Measurements from ENCODE around the gene ZNF764. TPM values are rescaled to one million over a fixed set of nuclear protein-coding genes. Genes with fewer than 3 reads are reported as not detected.
A peak's percentile ranks its signal among the peaks of the same experiment; 100 is the strongest.

Gene ZNF764
- total RNA-seq, 4 donors from 2014 or later = 17.9 to 48.0 (median 23.2) TPM

GRCh38 chr16:30530163-30531037, 27.8 kb downstream of the ZNF764 start:
- TF ChIP-seq POLR2A (IDR thresholded peaks at IDR 0.05) = no peak
- TF ChIP-seq, protein P1, sequence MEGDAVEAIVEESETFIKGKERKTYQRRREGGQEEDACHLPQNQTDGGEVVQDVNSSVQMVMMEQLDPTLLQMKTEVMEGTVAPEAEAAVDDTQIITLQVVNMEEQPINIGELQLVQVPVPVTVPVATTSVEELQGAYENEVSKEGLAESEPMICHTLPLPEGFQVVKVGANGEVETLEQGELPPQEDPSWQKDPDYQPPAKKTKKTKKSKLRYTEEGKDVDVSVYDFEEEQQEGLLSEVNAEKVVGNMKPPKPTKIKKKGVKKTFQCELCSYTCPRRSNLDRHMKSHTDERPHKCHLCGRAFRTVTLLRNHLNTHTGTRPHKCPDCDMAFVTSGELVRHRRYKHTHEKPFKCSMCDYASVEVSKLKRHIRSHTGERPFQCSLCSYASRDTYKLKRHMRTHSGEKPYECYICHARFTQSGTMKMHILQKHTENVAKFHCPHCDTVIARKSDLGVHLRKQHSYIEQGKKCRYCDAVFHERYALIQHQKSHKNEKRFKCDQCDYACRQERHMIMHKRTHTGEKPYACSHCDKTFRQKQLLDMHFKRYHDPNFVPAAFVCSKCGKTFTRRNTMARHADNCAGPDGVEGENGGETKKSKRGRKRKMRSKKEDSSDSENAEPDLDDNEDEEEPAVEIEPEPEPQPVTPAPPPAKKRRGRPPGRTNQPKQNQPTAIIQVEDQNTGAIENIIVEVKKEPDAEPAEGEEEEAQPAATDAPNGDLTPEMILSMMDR (IDR thresholded peaks at IDR 0.05) = no peak
- no peak for TF ChIP-seq EP300 (IDR thresholded peaks at IDR 0.05; ENCODE audit: low read depth)
- no peak for TF ChIP-seq POLR2AphosphoS5 (IDR thresholded peaks at IDR 0.05)
- WGBS, 2 donors (ENCODE audit: low coverage in 1 of 2) = 74% methylated on average over 13 of the region's 13 CpGs; no CpG with 5 or more reads in 1 of the 2 donors
- H3K27ac ChIP-seq = no peak overlapping the region
- peaks cover 0 to 12% (median 4%) of the 10 kb centered on the region in 4 donors for H3K36me3 ChIP-seq
- H3K4me3 ChIP-seq = no peak overlapping the region
- in situ Hi-C loops (cut with MboI; ENCODE audit: low pct_ligation_motif_present in 1 of 4, low pct_unique_long_range_greater_than_20kb in 1 of 4, low sequenced_read_pairs in 3 of 4) (no loop called here), intact Hi-C loops (cut with DNase I; ENCODE audit: low total_unique reads) (no loop called here)
- H3K9me3 ChIP-seq = no peaks in the 10 kb centered on the region
- DNase-seq = no peak
- H3K27me3 ChIP-seq = no peaks in the 10 kb centered on the region
- H3K4me1 ChIP-seq = peaks cover 19 to 42% (median 35%) of the 10 kb centered on the region in 4 donors

DNA sequence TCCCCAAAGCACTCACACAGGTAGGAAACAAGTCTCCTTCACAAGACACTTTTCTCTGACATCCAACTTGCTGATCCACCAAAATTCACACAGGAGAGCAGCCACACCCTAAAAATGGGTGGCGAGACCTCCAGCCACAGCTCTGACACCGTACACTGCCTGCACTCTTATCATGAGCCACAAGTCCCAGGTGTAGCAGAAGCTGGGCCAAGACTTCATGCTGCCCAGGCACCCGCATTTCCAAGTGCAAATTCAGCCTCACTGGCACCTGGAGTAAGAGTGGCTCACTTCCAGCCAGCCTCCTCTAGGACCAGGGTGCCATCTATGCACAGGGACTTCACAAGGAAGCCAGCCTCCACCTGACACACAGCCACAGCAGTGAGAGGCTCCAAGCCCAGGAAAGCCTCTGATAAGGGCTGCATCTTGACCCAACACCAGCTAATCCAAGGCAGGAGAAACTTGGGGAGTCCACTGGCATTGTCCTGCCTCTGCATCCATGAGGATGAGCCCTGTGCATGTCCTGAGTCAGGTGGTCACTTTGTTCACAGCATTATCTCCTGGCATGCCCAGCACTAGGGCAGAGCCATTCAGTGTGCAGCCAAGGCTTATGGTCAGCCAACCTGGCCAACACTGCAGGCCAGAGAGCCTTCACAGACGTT, 29.2 kb downstream of the ZNF764 start:
- no peak for DNase-seq
- TF ChIP-seq POLR2AphosphoS5 (IDR thresholded peaks at IDR 0.05) (no peak), EP300 (IDR thresholded peaks at IDR 0.05; ENCODE audit: low read depth) (no peak), POLR2A (IDR thresholded peaks at IDR 0.05) (no peak)
- TF ChIP-seq, protein P1 (IDR thresholded peaks at IDR 0.05) = no peak
- intact Hi-C loops (cut with DNase I; ENCODE audit: low total_unique reads) = loop anchor here (10.0 kb wide), 1 partner anchor 84 kb away; the partner anchor contains the start of gene SEPHS2
- peaks cover 0 to 12% (median 4%) of the 10 kb centered on the region in 4 donors for H3K36me3 ChIP-seq
- no peak overlapping the region for H3K4me3 ChIP-seq
- H3K27ac ChIP-seq = peak overlapping the region in 3 of 4 donors; percentile 97 to 99 (median 99)
- H3K9me3 ChIP-seq = no peaks in the 10 kb centered on the region
- 78% methylated on average over 4 of the region's 4 CpGs; no CpG with 5 or more reads in 1 of the 2 donors for WGBS, 2 donors (ENCODE audit: low coverage in 1 of 2)
- H3K4me1 ChIP-seq = peaks cover 19 to 44% (median 31%) of the 10 kb centered on the region in 4 donors
- no peaks in the 10 kb centered on the region for H3K27me3 ChIP-seq
- in situ Hi-C loops (cut with MboI; ENCODE audit: low pct_ligation_motif_present in 1 of 4, low pct_unique_long_range_greater_than_20kb in 1 of 4, low sequenced_read_pairs in 3 of 4) = loop anchor here in 2 of 4 donors (10.0 kb wide), 2 partner anchors 84 to 94 kb away; partner anchors contain the start of genes DCTPP1 (in 1 of the 2) and SEPHS2 (in 1 of the 2)

- Histone ChIP-seq H3K27ac (peak overlapping the region; percentile 97 to 99 (median 99)), H3K4me1 (peaks cover 14 to 36% (median 19%) of the 10 kb centered on the region in 4 donors), H3K9me3 (no peaks in the 10 kb centered on the region), H3K36me3 (peaks cover 0 to 12% (median 4%) of the 10 kb centered on the region in 4 donors), H3K27me3 (no peaks in the 10 kb centered on the region), H3K4me3 (peak overlapping the region in 2 of 4 donors; percentile 83 to 93)
- in situ Hi-C loops (cut with MboI; ENCODE audit: low pct_ligation_motif_present in 1 of 4, low pct_unique_long_range_greater_than_20kb in 1 of 4, low sequenced_read_pairs in 3 of 4) = loop anchor here in 2 of 4 donors (10.0 kb wide), 2 partner anchors 83 to 93 kb away; partner anchors contain the start of genes DCTPP1 (in 1 of the 2) and SEPHS2 (in 1 of the 2)
- peak; percentile 62 for DNase-seq
- intact Hi-C loops (cut with DNase I; ENCODE audit: low total_unique reads) = loop anchor here (10.0 kb wide), 1 partner anchor 83 kb away; the partner anchor contains the start of gene SEPHS2
- TF ChIP-seq, protein P1 (IDR thresholded peaks at IDR 0.05) = no peak
- TF ChIP-seq POLR2AphosphoS5 (IDR thresholded peaks at IDR 0.05) (no peak), POLR2A (IDR thresholded peaks at IDR 0.05) (no peak), EP300 (IDR thresholded peaks at IDR 0.05; ENCODE audit: low read depth) (no peak)
- 12 to 20% methylated on average over 6 to 14 of the region's 14 CpGs for WGBS, 2 donors (ENCODE audit: low coverage in 1 of 2)
These were observed 30.5 kb downstream of the ZNF764 start for GRCh38 chr16:30527635-30528178.

Data from transverse colon (tissue), 4 donors.